B cell (primary cell): ENCODE measurements around the gene SLC2A6. TPM values are rescaled to one million over a fixed set of nuclear protein-coding genes. Genes with fewer than 3 reads are reported as not detected.

Experiments
- ATAC-seq: fragments of 200-7000 bp; cut with Tn5 transposase; one replicate; pipeline ENCODE4 v1.10.0; 2021; ENCODE audit warnings: low read depth, mild to moderate bottlenecking, moderate number of reproducible peaks, moderate library complexity
- CTCF ChIA-PET: fragments of 350-600 bp; sonication (Branson Sonifier 250); formaldehyde crosslinking; loops from one replicate; lab custom pipeline; 2021; ENCODE audit warnings: antibody characterized with exemption, inconsistent platforms; lab: Charles Lee
- POLR2A ChIA-PET: fragments of 350-600 bp; sonication (Branson Sonifier 250); formaldehyde crosslinking; loops from one replicate; lab custom pipeline; 2021; ENCODE audit warnings: antibody characterized with exemption; lab: Charles Lee
- DNase-seq: peaks from one replicate; pipeline ENCODE4 v3.0.0; 2013
- H2AFZ ChIP-seq: 2 replicates; pipeline ENCODE4 v1.6.1; 2012; ENCODE audit warnings: mild to moderate bottlenecking, low read depth, low read length; ENCODE audit not compliant: insufficient read depth, poor library complexity, severe bottlenecking
- H3K27ac ChIP-seq, 2 donors: 1 replicate in 1 of 2; 2 replicates in 1 of 2; pipeline ENCODE4 v1.5.1; 2012 to 2013; ENCODE audit warnings: low read length in 2 of 2, mild to moderate bottlenecking in 2 of 2, moderate library complexity in 1 of 2
- H3K27me3 ChIP-seq, 4 experiments: fragments of 200-600 bp in 1 of 4; sonication (generic) in 1 of 4; replicated peaks in 1 of 4; 1 replicate in 2 of 4; 2 replicates in 2 of 4; pipeline versions ENCODE4 v1.6.1 to v1.7.0; 2013 to 2016; ENCODE audit warnings: low read length in 3 of 4, mild to moderate bottlenecking in 2 of 4, mixed read lengths in 1 of 4, moderate library complexity in 1 of 4; ENCODE audit not compliant: insufficient read depth in 4 of 4, control insufficient read depth in 3 of 4; ENCODE audit errors: control extremely low read depth in 1 of 4
- H3K36me3 ChIP-seq, 2 experiments: replicated peaks in 1 of 2; 1 replicate in 1 of 2; 2 replicates in 1 of 2; pipeline versions ENCODE4 v1.6.1 to v1.7.1; 2013; ENCODE audit warnings: low read length in 1 of 2; ENCODE audit not compliant: insufficient read depth in 2 of 2, control insufficient read depth in 1 of 2; ENCODE audit errors: control extremely low read depth in 1 of 2, extremely low read depth in 1 of 2
- H3K4me1 ChIP-seq, 2 donors: fragments of 200-600 bp in 1 of 2; sonication (generic) in 1 of 2; 1 replicate in 1 of 2; 2 replicates in 1 of 2; pipeline versions ENCODE4 v1.5.1 to v1.6.1; 2013 to 2017; ENCODE audit warnings: low read length in 2 of 2; ENCODE audit not compliant: control insufficient read depth in 2 of 2, insufficient read depth in 2 of 2
- H3K4me2 ChIP-seq: replicated peaks from 2 replicates; pipeline ENCODE3; 2012; ENCODE audit warnings: mild to moderate bottlenecking, low read depth, low read length; ENCODE audit not compliant: poor library complexity, severe bottlenecking
- H3K4me3 ChIP-seq, 5 experiments: fragments of 200-600 bp in 1 of 5; sonication (generic) in 1 of 5; 1 replicate in 3 of 5; 2 replicates in 2 of 5; pipeline versions ENCODE4 v1.5.1 to v1.7.0; 2011 to 2016; ENCODE audit warnings: low read length in 4 of 5, mild to moderate bottlenecking in 4 of 5, low read depth in 2 of 5, control low read depth in 1 of 5, moderate library complexity in 1 of 5; ENCODE audit not compliant: insufficient read depth in 1 of 5; ENCODE audit errors: control extremely low read depth in 1 of 5, extremely low read depth in 1 of 5
- H3K79me2 ChIP-seq: fragments of 200-600 bp; sonication (generic); one replicate; pipeline ENCODE4 v1.6.0; 2016; ENCODE audit warnings: low read length; ENCODE audit not compliant: control insufficient read depth, insufficient read depth
- H3K9ac ChIP-seq: fragments of 200-600 bp; sonication (generic); 2 replicates; pipeline ENCODE4 v1.6.1; 2017; ENCODE audit warnings: mild to moderate bottlenecking, low read length, moderate library complexity
- H3K9me3 ChIP-seq, 3 donors: one replicate each; pipeline versions ENCODE4 v1.6.1 to v1.7.1; 2013; ENCODE audit warnings: low read length in 2 of 3; ENCODE audit not compliant: control insufficient read depth in 2 of 3, insufficient read depth in 1 of 3; ENCODE audit errors: control extremely low read depth in 1 of 3
- H4K20me1 ChIP-seq: 2 replicates; pipeline ENCODE4 v1.6.0; 2012; ENCODE audit warnings: mild to moderate bottlenecking, low read length; ENCODE audit not compliant: insufficient read depth, control insufficient read depth, poor library complexity, severe bottlenecking
- H3K27ac Mint-ChIP-seq: one replicate; pipeline ENCODE4 v1.8.0; 2021; ENCODE audit warnings: mixed read lengths
- H3K27me3 Mint-ChIP-seq: one replicate; pipeline ENCODE4 v1.8.0; 2021; ENCODE audit warnings: mixed read lengths
- H3K4me1 Mint-ChIP-seq: one replicate; pipeline ENCODE4 v1.8.0; 2021; ENCODE audit warnings: mixed read lengths
- H3K4me3 Mint-ChIP-seq: one replicate; pipeline ENCODE4 v1.8.0; 2021; ENCODE audit warnings: mixed read lengths
- H3K9me3 Mint-ChIP-seq: one replicate; pipeline ENCODE4 v1.8.0; 2022; ENCODE audit warnings: mixed read lengths; ENCODE audit not compliant: insufficient read depth
- CTCF ChIP-seq: fragments of 200-600 bp; IDR thresholded peaks from one replicate; pipeline ENCODE4 v1.8.0; 2022; ENCODE audit warnings: antibody characterized with exemption, mild to moderate bottlenecking
- EZH2 ChIP-seq: IDR thresholded peaks from 2 replicates; pipeline ENCODE4 v1.6.1; 2012; ENCODE audit warnings: borderline replicate concordance, low read depth, mild to moderate bottlenecking, moderate library complexity, low read length; ENCODE audit not compliant: insufficient read depth, poor library complexity, severe bottlenecking
- WGBS: methylation state at CpG from one replicate; pipeline ENCODE4 v1.1.5; 2013; ENCODE audit warnings: missing lambda C conversion rate; ENCODE audit not compliant: insufficient coverage; 5-methylcytosine and 5-hydroxymethylcytosine counted together
- intact Hi-C: fragments of 100-400 bp; cut with micrococcal nuclease; formaldehyde crosslinking; loops from one replicate; pipeline ENCODE4 v1.10.0; 2022
- polyA plus RNA-seq: library from polyadenylated mRNA; depleted of rRNA; stranded (reverse); fragments of >200 nt; gene quantifications from 2 replicates; pipeline ENCODE4 v1.2.3, GENCODE V29; 2012
- total RNA-seq, 2 donors: library from RNA; stranded (reverse); fragments of 120-200 nt in 1 of 2; gene quantifications; 1 replicate in 1 of 2; 2 replicates in 1 of 2; pipeline versions ENCODE4 v1.2.3 to v1.2.4, GENCODE V29; 2013 to 2022

Gene SLC2A6
- total and polyA plus RNA-seq, 2 donors (not counting 1 experiment from before 2014, with no cell fraction given): 51.8 to 108 TPM

- Mint-ChIP-seq H3K4me3 (no peak overlapping the region), H3K27ac (no peak overlapping the region), H3K27me3 (no peaks in the 10 kb centered on the region), H3K9me3 (no peaks in the 10 kb centered on the region), H3K4me1 (peaks cover 10% of the 10 kb centered on the region)
- no peaks in the 10 kb centered on the region for H3K9me3 ChIP-seq
- no peaks in the 10 kb centered on the region for H3K27me3 ChIP-seq
- H3K4me2 ChIP-seq: no peak overlapping the region
- H3K4me1 ChIP-seq: peaks cover 0 to 11% of the 10 kb centered on the region in 2 donors
- TF ChIP-seq EZH2 (no peak), CTCF (no peak)
- H3K9ac ChIP-seq: no peak overlapping the region
- H3K27ac ChIP-seq: no peak overlapping the region
- no peak overlapping the region for H2AFZ ChIP-seq
- ATAC-seq (no peak), DNase-seq (no peak)
- peaks cover 0 to 19% of the 10 kb centered on the region in 2 experiments for H3K36me3 ChIP-seq
- peaks cover 12% of the 10 kb centered on the region for H3K79me2 ChIP-seq
- POLR2A ChIA-PET: no interaction called here
- CTCF ChIA-PET: no interaction called here
- peaks cover 41% of the 10 kb centered on the region for H4K20me1 ChIP-seq
- intact Hi-C loops: no loop called here
- H3K4me3 ChIP-seq: no peak overlapping the region
- 94% methylated on average over 10 of the region's 10 CpGs for WGBS
Measured at GRCh38 chr9:133467101-133467500, 11.8 kb downstream of the SLC2A6 start.

GRCh38 chr9:133465984-133466383 is 12.9 kb downstream of the SLC2A6 start:
- no peak overlapping the region for H3K4me2 ChIP-seq
- H2AFZ ChIP-seq: no peak overlapping the region
- H3K4me1 ChIP-seq: peaks cover 2 to 22% of the 10 kb centered on the region in 2 donors
- Mint-ChIP-seq H3K4me1 (peaks cover 16% of the 10 kb centered on the region), H3K27ac (no peak overlapping the region), H3K27me3 (no peaks in the 10 kb centered on the region), H3K4me3 (no peak overlapping the region), H3K9me3 (no peaks in the 10 kb centered on the region)
- H3K36me3 ChIP-seq: peaks cover 0 to 11% of the 10 kb centered on the region in 2 experiments
- H3K9me3 ChIP-seq: no peaks in the 10 kb centered on the region
- H3K4me3 ChIP-seq: no peak overlapping the region
- no peaks in the 10 kb centered on the region for H3K27me3 ChIP-seq
- peaks cover 13% of the 10 kb centered on the region for H3K79me2 ChIP-seq
- DNase-seq (no peak), ATAC-seq (no peak)
- CTCF ChIA-PET: no interaction called here
- no peak for TF ChIP-seq EZH2
- no peak for TF ChIP-seq CTCF
- H3K27ac ChIP-seq: no peak overlapping the region
- H3K9ac ChIP-seq: no peak overlapping the region
- WGBS: no CpG with 5 or more reads among the region's 6 CpGs
- POLR2A ChIA-PET: no interaction called here
- H4K20me1 ChIP-seq: peaks cover 29% of the 10 kb centered on the region
- intact Hi-C loops: no loop called here
